ENCODE results near the gene ZNF776. TPM values are rescaled to one million over a fixed set of nuclear protein-coding genes. Genes with fewer than 3 reads are reported as not detected.

Gene ZNF776
- total and polyA plus RNA-seq, 2 of the 13 experiments (the other 11 are each of a cell fraction or from before 2014, with no cell fraction given): 7.6 to 16.9 TPM

- TF ChIP-seq AHDC1 (CRISPR knock-in tag; IDR thresholded peaks at IDR 0.05; ENCODE audit: borderline replicate concordance): peak; percentile 35; the same call in 1 of the 2 replicates
- 0 out of 2 replicates have a peak, but pooled peaks have one; percentile 35 for TF ChIP-seq ZNF335 (CRISPR knock-in tag; IDR thresholded peaks at IDR 0.05)
- TF ChIP-seq NONO (IDR thresholded peaks at IDR 0.05): no peak
- 0 out of 2 replicates have a peak, but pooled peaks have one; percentile 39 for TF ChIP-seq NONO (CRISPR knock-in tag; conservative IDR thresholded peaks at IDR 0.05)
- TF ChIP-seq PRPF4 (IDR thresholded peaks at IDR 0.05; ENCODE audit: low read depth, low read length, poor library complexity, severe bottlenecking): no peak
- 0 out of 2 replicates have a peak, but pooled peaks have one; percentile 5 for TF ChIP-seq MEIS2 (CRISPR knock-in tag; IDR thresholded peaks at IDR 0.05)
- peak; percentile 65 for TF ChIP-seq SUZ12 (IDR thresholded peaks at IDR 0.05; ENCODE audit: low read depth, low read length)
- TF ChIP-seq ZBTB1 (CRISPR knock-in tag; IDR thresholded peaks at IDR 0.05; ENCODE audit: borderline replicate concordance): no peak
- TF ChIP-seq NAIF1 (CRISPR knock-in tag; IDR thresholded peaks at IDR 0.05; ENCODE audit: borderline replicate concordance): no peak
- peak; percentile 35; the same call in 1 of the 2 replicates for TF ChIP-seq HDAC2 (CRISPR knock-in tag; IDR thresholded peaks at IDR 0.05)
- TF ChIP-seq ELF3 (CRISPR knock-in tag; IDR thresholded peaks at IDR 0.05): peak; percentile 53; the same call in 1 of the 2 replicates
- no peak; the same call in 1 of the 2 replicates for TF ChIP-seq ONECUT2 (CRISPR knock-in tag; IDR thresholded peaks at IDR 0.05)
- peak; percentile 72 for TF ChIP-seq ZBTB40 (IDR thresholded peaks at IDR 0.05)
- TF ChIP-seq ZBTB40 (CRISPR knock-in tag; IDR thresholded peaks at IDR 0.05): peak; percentile 44; the same call in 1 of the 2 replicates
Observed at GRCh38 chr19:57746580-57747471, at the start of gene ZNF776 (continued).
